ENCODE data around the gene NHLH1. TPM values are rescaled to one million over a fixed set of nuclear protein-coding genes. Genes with fewer than 3 reads are reported as not detected.

The NHLH1 gene
- total RNA-seq, 3 donors from 2014 or later (not counting 1 experiment from before 2014, with no cell fraction given), result 0.13 to 0.16 TPM; not detected in 1

GRCh38 chr1:160408864-160409263 is 42.0 kb downstream of the NHLH1 start:
- H3K4me1 Mint-ChIP-seq, result no peaks in the 10 kb centered on the region
- H3K4me3 Mint-ChIP-seq, result no peak overlapping the region
- no peaks in the 10 kb centered on the region for H3K36me3 Mint-ChIP-seq
- H3K4me1 ChIP-seq (ENCODE audit: control insufficient read depth, insufficient read depth, low read length), result no peaks in the 10 kb centered on the region
- no peaks in the 10 kb centered on the region for H3K27me3 ChIP-seq (ENCODE audit: control insufficient read depth, insufficient read depth, low read length)
- H3K27ac ChIP-seq (ENCODE audit: low read length), result no peak overlapping the region
- TF ChIP-seq CTCF (IDR thresholded peaks at IDR 0.05), result no peak
- H3K36me3 ChIP-seq (ENCODE audit: control insufficient read depth, insufficient read depth, low read length), result no peaks in the 10 kb centered on the region
- H3K27ac Mint-ChIP-seq, result no peak overlapping the region
- H3K4me3 ChIP-seq (ENCODE audit: low read length), result no peak overlapping the region
- intact Hi-C loops (cut with micrococcal nuclease), result no loop called here
- DNase-seq, result no peak
- H3K9me3 ChIP-seq (ENCODE audit: control insufficient read depth, insufficient read depth, low read length), result no peaks in the 10 kb centered on the region
- 88% methylated on average over 4 of the region's 4 CpGs for WGBS (ENCODE audit: insufficient coverage)
- no peaks in the 10 kb centered on the region for H3K27me3 Mint-ChIP-seq (ENCODE audit: low read depth in 2 of 2)
- H3K9me3 Mint-ChIP-seq, result no peaks in the 10 kb centered on the region
- ATAC-seq, result no peak

- H3K27me3 ChIP-seq (ENCODE audit: control insufficient read depth, insufficient read depth, low read length), result no peaks in the 10 kb centered on the region
- intact Hi-C loops (cut with micrococcal nuclease), result no loop called here
Measured at GRCh38 chr1:160409486-160409885, 42.6 kb downstream of the NHLH1 start.

GRCh38 chr1:160410406-160411005 is 43.6 kb downstream of the NHLH1 start:
- Mint-ChIP-seq H3K4me1 (no peaks in the 10 kb centered on the region), H3K27me3 (ENCODE audit: low read depth in 2 of 2) (no peaks in the 10 kb centered on the region), H3K27ac (no peak overlapping the region), H3K4me3 (no peak overlapping the region), H3K9me3 (no peaks in the 10 kb centered on the region), H3K36me3 (no peaks in the 10 kb centered on the region)
- DNase-seq (no peak), ATAC-seq (no peak)
- intact Hi-C loops (cut with micrococcal nuclease), result no loop called here
- TF ChIP-seq CTCF (IDR thresholded peaks at IDR 0.05), result no peak
- H3K4me3 ChIP-seq (ENCODE audit: low read length), result no peak overlapping the region
- H3K27me3 ChIP-seq (ENCODE audit: control insufficient read depth, insufficient read depth, low read length), result no peaks in the 10 kb centered on the region
- H3K9me3 ChIP-seq (ENCODE audit: control insufficient read depth, insufficient read depth, low read length), result no peaks in the 10 kb centered on the region
- WGBS (ENCODE audit: insufficient coverage), result 92% methylated on average over 16 of the region's 19 CpGs
- no peak overlapping the region for H3K27ac ChIP-seq (ENCODE audit: low read length)
- H3K36me3 ChIP-seq (ENCODE audit: control insufficient read depth, insufficient read depth, low read length), result no peaks in the 10 kb centered on the region
- H3K4me1 ChIP-seq (ENCODE audit: control insufficient read depth, insufficient read depth, low read length), result no peaks in the 10 kb centered on the region

More at GRCh38 chr1:160409486-160409885, 42.6 kb downstream of the NHLH1 start:
- Histone ChIP-seq H3K36me3 (ENCODE audit: control insufficient read depth, insufficient read depth, low read length) (no peaks in the 10 kb centered on the region), H3K9me3 (ENCODE audit: control insufficient read depth, insufficient read depth, low read length) (no peaks in the 10 kb centered on the region), H3K4me3 (ENCODE audit: low read length) (no peak overlapping the region), H3K27ac (ENCODE audit: low read length) (no peak overlapping the region), H3K4me1 (ENCODE audit: control insufficient read depth, insufficient read depth, low read length) (no peaks in the 10 kb centered on the region)
- Mint-ChIP-seq H3K27ac (no peak overlapping the region), H3K9me3 (no peaks in the 10 kb centered on the region), H3K27me3 (ENCODE audit: low read depth in 2 of 2) (no peaks in the 10 kb centered on the region), H3K4me1 (no peaks in the 10 kb centered on the region), H3K36me3 (no peaks in the 10 kb centered on the region), H3K4me3 (no peak overlapping the region)
- no peak for TF ChIP-seq CTCF (IDR thresholded peaks at IDR 0.05)
- WGBS (ENCODE audit: insufficient coverage), result 80% methylated on average over 4 of the region's 5 CpGs
- ATAC-seq (no peak), DNase-seq (no peak)
